Iris pigment epithelial cell (primary cell): ENCODE measurements around the gene IL1RAP.

Source experiments
- DNase-seq: peaks from one replicate; pipeline ENCODE4 v3.0.0-alpha.2; 2011; ENCODE audit warnings: low read depth

The IL1RAP gene

DNA sequence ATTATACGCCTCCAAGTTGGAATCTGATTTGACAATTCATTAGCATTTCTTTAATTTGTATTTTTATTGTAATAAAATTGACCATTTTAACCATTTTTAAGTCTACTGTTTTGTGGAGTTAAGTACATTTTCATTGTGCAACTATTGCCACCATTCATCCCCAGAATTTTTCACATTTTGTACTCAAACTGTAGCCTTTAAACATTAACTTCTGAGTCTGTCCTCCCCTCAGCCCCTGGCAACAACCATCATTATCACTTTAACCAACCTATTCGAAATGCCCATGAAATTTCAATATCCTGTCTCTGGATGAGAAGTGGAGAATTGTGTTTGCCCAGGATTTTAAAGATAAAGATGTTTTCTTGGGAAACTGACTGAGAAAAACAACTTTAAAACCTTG lies 27.7 kb downstream of the IL1RAP start:
- DNase-seq = no peak

DNA sequence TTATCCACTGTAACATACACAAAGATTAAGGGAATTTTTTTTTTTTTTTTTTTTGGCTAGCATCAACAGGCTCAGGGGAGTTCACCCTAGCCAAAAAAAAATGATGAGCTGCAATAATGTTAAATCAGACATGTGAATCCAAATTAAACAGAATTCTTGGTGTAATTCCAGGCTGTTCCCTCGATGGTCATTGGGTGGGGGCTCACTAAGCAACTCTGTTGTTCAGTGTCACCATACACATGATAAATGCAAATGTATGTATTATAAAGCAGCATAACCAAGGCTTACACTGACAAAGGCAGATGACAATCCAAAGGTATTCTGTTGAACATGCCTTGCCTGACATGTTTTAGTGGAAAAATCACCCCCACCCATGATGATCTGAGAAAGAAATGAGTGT lies 29.0 kb downstream of the IL1RAP start:
- DNase-seq = no peak

DNA sequence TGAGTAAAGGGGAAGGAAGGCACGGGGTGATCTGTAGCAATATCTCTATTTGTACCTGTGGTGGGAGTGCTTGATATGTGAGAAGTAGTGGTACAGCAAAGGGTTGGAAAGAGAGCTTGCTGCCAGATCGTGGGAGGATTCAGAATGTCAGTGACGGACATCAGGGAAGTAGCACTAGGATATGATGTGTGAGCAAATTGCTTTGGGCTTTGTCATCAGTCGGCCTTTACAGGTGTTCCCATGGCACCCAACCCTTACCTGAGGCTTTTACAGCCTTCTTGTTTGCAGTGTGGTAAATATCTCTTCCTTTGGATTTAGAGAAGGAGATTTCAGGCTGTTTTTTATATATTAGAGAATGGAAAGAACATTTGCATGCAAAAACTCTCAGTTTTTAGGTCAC lies 29.8 kb downstream of the IL1RAP start:
- DNase-seq = no peak

DNA sequence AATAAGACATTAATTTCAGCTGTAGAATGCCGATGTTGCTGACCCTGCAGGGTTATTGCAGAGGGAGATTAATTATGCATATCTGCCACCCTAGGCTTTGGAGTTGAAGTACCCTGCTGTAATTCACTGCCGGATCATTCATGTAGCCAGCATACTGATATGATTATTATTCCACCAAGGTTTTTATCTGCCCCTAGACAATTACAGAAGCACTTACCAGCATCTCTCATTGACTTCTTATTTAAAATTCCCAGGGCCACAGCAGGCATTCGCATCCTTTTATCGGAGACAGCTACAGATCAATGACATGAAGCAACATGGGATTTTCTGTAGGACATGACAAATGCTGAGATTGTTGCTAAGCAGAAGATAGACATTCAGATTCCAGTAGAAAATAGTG lies 31.3 kb downstream of the IL1RAP start:
- DNase-seq = no peak

DNA sequence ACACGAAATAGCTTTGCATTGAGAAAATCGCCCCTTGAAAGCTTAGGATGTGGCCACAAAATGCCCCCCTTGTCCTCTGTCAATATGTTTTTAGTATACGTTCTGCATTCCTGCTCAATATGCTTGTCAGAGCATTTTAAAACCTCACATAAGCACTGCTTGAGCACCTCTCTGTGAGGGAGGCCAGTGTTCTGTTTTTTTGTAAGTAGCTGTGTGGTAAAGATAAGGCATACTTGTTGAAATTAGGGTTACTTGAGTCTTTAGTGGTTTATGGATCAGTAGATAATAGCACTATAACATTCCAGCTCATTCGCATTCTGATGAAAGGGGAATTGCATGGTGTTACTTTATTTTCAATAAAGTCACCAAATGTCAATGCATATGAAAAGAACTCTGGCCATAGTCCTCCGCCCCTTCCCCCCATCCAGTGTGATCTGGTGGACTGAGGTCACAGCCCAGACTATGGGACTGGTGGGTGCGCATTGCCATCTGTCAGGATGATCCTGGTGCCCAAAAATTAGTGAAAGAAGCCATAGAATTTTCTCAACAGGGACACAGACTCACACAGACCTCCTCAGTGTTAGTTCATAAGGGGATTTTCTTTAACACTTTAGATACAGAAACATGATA lies 33.1 kb downstream of the IL1RAP start:
- DNase-seq = no peak

DNA sequence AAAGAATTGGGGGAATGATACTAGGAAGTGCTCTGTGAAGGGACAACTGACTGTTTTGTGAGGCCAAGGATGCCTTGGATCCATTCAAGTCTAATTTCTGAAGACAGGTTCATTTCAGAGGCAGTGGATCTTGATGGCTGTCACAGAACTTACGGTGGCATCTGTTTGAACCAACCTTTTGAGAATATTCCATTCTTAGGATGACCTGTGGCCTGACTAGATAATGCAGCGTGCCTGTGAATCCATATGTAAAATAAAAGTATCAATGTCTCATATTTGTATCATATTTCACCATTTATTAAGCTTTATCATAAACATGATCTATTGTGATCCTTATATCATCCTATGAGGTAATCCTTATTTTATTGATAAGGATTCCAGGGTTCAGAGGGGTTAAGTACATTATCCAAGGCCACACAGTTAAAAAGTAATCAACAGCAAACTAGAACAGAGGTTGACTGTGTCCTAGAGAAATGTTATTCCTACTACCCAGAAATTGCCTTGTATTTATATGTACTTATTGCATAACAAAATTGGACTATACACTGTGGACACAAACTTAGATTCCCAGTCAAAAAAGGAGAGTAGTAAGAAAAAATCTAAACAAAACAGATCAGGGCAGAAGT lies 34.3 kb downstream of the IL1RAP start:
- no peak for DNase-seq

DNA sequence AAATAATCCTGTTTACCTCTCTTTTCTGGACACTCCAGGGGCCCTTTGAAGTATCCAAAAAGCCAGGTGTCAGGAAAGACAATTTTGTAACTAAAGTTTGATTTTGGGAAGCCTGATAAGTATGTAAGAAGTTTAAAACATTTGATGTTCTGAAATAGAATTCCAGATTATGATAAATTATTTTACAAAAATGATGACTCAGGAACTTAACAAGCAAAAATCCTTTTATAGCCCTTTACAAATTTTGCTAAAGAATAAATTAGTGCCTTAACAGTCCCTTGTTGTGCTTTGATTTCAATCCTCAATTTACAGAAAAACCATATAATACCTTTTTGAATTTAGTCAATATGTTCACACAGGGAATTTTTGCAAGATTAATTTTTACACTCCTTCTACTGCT lies 38.1 kb downstream of the IL1RAP start:
- no peak for DNase-seq

DNA sequence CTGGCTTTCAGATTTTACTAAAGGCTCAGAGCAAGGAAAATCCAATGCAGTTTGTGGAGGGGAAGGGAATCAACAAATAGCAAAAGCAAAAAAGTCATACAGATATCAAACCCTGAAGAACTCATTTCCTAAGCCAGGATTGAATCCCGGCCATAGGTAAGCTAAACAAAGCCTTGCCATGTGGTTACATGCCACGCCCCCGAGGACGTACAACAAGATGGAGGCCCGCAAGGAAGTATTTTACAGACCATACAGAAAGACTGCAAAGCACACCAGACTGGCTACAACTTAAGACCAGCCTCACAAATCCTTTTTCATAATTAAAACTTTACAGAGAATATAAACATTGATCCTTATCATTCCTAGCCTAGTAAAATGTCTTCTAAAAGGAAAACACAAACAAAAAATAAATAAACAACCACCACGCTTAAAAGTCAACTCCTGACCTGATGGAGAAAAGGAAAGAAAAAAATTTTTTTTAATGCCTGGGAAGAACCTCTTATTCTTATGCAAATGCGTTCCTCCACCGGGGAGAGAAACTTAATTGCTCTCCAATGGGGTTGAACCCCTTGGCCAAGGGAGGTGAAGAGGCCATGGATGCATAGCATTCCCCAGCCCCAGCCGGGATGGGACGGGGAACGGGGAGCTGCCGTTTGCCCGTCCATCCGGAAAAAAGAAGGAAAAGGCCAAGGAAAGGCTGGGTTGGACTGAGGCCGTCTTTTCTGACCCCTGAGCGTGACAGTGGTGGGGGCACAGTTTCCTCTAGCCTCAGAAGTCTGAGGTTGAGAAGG lies 39.3 kb downstream of the IL1RAP start:
- DNase-seq = no peak

DNA sequence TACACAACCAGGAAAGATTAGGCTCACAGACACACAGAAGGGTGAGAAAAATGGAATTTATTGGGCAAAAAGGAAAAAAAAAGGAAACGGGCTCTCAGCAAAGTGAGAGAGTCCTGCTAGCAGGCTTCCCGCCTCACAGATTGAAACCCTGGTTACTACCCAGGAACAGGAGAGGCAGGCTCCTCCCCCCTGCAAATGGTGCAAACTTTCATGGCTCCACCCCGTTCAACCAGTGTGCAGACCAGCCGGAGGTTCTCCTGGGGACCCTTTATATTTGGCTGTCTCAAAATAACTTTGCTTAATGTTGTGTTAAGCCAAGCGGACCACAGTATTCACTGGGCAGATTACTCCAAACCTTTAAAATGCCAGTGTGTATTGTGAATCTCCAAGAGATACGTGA lies 40.3 kb downstream of the IL1RAP start:
- no peak for DNase-seq

DNA sequence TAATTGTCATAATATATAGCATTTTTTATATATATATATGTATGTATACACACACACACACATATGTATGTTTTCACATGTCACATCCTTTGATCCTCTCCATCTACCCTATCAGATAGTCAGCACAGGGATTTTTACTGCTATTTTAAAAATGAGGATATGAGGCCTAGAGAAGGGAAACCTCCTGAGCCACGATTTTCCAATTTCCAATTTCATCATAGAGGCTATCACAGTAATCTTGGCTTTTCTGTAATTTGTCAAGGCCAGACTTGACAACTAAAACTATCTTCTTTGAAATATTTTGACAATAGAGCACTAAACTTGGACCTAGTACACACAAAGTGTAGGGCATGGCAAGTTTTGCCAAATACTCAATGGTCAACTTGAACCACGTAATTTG lies 42.5 kb downstream of the IL1RAP start:
- DNase-seq = no peak

DNA sequence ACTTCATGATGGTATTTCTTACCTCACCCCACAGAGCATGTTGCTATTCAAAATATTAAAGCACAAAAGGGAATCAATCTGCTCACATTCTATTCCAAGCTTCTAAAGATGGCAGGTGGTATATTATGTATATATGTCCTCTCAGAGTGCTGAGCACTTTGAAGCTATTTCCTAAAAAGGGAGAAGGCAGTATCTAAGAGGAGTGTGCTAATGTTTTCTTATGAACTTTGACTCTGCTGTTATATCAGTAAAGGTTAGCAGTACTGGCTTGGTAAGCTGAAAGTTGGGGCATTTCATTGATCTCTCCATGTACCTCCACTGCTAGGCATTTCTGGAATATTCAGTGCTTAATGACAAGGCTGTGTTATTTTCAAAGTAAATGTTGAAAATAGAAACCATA lies 43.4 kb downstream of the IL1RAP start:
- no peak for DNase-seq

DNA sequence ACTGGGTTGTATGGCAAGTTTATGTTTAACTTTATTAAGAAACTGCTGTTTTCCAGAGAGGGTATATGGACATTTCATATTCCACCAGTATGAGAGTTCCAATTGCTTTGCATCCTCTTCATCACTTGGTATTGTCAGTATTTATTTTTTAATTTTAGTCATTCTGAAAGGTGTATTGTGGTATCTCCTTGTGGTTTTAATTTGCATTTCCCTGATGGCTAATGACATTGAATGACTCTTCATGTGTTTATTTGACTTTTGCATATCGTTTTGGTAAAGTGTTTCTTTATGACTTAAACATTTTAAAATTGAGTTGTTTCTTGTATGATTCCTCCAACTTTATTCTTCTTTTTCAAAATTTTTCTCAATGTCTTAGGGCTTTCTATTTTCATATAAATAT lies 44.4 kb downstream of the IL1RAP start:
- no peak for DNase-seq

DNA sequence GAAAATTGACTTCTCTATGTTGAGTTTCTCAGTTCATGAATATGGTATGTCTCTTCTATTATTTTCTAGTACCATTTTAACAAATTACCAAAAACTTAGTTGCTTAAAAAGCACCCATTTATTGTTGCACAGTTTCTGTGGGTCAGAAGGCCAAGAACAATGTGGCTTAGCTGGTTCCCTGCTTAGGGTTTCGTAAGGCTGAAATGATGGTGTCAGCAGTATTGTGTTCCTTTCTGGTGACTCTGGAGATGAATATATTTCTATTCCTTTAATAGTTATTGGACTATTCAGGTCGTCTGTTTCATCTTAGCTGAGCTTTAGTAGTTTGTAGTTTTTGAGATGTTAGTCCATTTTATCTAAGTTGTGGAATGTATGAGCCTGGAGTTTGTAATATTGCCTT lies 44.9 kb downstream of the IL1RAP start:
- no peak for DNase-seq

DNA sequence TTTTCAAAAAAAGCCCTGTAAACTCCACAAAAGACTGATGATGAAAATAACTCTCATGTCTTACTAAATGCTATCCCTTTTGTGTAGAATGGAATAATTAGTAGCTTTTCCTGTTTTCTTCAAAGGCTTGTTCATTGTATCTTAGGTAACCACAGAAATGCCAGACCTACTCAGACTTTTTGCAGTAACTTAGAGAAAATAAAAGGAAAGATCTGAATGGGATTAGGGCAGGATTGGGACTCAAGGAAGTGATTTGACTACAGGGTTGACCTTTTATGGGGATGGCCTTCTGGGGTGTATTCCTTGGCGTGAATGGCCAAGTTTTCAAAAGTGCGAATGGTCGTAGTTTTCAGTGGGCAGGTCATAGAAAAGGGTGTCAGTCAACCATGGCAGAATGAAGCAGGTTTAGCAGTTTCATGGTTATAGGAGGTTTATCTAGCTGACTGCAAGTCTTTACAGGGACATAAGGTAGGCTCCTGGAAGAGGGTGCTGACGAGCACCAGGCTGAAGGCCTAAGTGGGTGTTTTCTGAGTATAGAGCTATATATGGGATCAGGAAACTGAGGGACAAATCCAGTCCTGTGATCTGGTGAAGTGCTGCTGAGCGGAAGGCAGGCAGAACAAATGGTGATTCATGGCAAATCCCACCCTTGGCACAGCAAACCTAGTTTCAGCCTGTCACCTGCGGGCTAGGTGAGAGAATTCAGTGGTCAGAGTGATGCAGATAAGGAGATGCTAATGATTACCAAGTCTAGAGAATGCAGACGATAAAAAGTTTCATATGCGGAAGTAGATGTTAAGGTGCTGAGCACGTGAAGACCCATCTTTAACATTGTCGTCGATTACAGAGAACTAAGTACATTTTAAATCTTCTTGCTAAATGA lies 46.4 kb downstream of the IL1RAP start:
- no peak for DNase-seq

DNA sequence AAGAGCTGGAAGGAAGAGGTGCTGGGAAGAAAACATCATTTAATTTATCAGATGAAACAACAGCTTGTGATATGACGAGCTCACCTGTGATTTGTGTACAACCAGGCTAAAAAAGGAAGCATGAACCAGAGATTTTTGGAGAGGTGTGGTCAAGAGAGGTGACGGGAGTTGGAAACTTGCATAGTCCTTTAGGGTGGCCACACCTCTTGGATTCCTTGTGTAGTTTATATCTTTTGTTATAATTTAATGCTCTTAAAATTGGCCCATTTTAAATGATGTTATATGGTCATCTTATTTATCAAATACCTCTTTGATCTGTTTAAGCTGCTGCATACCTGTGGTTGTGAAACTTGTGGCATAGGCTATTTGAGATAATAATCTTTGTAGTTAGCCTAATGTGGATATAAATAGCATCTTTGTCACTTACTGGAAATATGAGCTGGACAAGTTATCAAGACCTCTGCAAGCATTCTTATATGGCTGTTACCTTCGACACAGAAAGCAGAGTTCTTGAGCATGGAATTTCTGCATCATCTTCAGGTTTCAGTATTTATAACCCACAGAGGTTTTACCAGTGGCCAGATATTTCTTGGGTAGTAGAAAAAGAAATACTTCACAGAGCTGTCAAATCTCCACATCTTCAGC lies 49.1 kb downstream of the IL1RAP start:
- peak; percentile 53 for DNase-seq

DNA sequence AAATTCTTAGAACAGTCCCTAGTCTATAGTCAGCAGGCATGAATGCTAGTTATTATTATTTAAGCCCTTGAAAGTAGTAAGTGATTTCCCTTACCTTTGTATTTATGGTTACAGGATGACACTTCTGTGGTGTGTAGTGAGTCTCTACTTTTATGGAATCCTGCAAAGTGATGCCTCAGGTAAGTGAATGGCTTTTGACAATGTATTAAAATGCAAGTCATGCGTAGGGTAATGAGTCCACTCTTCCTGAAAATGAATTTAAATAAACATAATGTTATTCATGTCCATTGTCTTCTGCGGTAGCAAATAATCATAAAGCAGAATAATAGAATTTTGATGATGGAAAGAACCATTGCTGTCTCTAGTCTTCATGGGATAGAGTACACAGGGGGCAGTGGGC lies 50.3 kb downstream of the IL1RAP start:
- no peak for DNase-seq

DNA sequence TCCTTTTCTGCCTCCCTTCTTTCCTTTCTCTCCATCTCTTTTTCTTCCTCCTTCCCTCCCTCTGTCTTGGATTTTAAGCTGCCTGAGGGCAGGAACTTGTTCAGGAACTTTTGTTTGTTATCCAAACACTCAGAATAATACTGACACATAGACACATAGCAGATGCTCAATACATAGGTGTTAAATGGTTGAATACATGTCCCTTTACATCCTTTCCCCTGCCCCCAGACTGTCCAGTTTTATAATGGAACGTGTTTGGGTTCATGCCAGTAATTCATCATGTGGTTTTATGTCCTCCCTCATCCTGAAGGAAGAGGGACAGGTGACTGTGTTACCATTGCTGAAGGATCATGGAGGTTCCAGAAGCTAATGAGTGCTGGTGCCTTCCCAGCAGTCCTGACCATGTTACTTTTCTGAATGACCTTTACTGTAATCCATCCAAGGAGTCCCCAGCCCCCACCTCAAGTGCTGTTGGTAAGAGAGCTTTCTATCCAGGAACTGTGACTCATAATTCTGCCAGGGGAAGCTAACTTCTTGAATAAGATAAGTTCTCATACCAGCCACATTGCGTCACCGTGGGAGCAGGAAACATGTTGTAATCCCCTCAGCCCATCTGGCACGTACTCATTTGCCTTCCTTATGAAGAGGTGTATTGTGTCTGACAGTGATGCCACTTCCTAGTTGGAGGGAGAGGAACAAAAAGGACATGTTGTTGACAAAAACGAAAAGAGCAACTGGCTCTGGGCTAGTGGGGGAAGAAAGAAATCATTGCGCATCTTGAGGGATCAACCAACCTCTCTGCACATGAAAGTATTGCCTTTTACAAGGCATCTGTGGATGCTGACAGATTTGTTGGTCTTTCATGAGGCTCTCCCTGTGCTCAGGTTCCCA lies 52.4 kb downstream of the IL1RAP start:
- DNase-seq = peak; percentile 100

DNA sequence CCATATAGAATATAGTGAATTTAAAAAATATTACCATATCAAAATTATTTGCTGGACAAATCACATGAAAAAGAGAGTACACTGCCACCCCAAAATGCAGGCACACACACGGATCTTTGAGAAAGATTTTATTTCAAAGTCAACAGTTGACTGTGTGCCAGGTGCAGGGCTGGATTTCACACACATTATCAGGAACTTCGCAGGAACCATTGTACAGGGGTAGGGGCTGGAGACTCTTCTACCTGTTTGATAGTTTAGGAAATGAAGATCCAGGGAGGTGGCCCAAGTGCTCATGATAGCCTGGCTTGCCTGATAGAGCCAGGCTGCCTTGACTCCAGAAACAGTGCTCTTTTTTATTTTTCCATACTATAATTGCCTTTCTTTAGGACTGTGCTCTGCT lies 54.2 kb downstream of the IL1RAP start:
- no peak for DNase-seq

DNA sequence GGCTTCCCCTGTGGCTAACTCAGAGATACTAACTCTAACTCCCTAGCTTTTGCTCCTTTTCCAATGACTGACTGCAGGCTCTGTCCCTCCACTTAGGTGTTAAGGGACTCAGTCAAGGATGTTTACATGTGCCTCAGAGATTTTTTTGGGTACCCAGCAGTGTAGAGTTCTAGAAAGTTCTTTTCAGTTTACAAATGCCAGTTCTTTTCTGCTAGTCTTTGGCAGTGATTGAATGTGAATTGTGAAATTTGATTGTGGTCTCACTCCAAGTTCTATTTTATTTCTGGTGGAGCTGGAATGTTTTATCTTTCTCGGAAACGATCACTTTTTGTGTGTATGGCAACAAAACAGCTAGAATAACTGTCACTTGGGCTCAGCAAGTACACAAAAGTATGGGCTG lies 60.6 kb downstream of the IL1RAP start:
- no peak for DNase-seq

DNA sequence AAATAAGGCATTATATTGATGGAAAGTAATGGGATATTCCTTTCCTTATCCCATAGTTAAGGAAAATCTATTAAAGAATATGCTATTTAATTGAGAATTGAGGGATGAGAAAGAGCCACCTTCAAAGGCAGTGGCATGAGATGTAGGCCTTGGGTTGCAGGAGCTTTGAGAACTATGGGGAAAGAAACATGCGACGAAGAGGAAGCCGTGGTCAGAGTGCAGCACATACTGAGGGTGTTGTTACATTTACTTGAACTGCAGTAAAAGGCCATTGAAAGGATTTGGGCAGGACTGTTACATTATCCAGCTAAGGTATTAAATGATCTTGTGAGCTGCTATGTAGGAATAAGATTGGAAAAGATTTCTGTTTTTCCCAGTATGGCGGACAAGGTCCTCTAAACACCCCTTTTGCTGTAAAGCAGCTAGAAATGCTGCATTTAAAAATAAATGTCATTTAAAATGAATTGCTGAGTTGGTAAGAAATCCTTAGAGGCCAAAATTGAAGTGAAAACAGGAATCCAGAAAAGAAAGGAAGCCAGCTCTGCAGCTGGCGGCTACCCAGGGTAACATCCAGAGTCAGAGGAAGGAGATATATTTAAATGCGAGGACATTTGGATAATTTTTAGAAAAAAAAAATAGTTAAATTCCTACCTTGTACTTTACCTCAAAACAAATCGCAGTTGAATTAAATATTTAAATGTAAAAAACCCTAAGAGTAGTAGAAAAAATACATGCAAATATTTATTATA lies 61.7 kb downstream of the IL1RAP start:
- DNase-seq = no peak
